ENCODE data around the gene CNGB1.

CNGB1 gene

GRCh38 chr16:57970319-57970718 lies 609 bp downstream of the CNGB1 start:
- DNase-seq: no peak

DNA sequence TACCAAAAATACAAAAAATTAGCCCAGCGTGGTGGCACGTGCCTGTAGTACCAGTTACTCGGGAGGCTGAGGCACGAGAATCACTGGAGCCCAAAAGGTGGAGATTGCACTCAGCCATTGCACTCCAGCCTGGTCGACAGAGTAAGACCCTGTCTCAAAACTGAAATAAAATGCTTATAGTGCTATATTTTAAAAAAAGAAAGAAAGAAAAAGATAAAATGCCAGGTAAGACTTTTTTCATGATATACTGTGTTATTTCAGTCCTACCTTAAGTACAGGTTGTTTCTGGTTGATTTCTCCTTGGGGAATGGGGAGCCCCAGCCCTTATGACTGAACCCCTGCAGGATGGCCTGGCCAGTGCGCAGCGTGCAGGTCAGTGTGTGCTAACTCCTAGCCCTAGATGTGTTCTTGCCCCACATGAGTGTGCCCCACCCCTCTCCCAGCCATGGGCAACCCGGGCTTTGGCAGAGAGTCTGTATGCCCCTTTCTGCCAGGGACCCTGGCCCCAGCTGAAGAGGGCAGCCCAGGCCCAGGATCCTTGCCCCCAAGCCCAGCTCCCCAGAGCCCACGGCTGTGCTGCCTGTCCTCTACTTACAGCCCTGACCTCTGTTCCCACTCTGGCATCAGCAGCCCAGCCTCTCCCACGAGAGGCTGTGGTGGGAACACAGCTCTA lies 1.3 kb downstream of the CNGB1 start:
- DNase-seq: no peak

GRCh38 chr16:57967916-57968315 lies 3.0 kb downstream of the CNGB1 start:
- no peak for DNase-seq

- no peak for DNase-seq
Measured at GRCh38 chr16:57966986-57967385, 3.9 kb downstream of the CNGB1 start.

GRCh38 chr16:57966204-57966771 lies 4.6 kb downstream of the CNGB1 start:
- DNase-seq: no peak

GRCh38 chr16:57964157-57964700 lies 6.7 kb downstream of the CNGB1 start:
- DNase-seq: no peak

DNA sequence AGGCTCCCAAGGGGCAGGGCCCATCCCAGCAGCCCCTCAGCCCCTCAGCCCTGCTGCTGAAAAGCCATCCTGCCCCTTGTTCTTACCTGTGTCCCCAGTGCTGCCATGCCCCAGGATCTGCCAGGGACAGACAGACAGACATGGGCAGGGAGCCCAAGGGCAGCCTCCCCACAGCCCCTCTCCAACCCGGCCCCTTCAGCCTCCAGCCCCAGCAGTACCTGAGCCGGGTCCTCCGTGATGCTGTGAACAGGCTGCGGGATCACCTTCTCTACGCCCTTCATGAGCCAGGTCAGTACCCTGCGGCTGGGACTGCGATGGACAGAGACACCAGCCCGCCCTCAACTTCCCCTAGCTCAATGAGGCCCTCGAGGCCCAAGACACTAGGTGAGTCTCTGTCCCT lies 8.2 kb downstream of the CNGB1 start:
- no peak for DNase-seq

DNA sequence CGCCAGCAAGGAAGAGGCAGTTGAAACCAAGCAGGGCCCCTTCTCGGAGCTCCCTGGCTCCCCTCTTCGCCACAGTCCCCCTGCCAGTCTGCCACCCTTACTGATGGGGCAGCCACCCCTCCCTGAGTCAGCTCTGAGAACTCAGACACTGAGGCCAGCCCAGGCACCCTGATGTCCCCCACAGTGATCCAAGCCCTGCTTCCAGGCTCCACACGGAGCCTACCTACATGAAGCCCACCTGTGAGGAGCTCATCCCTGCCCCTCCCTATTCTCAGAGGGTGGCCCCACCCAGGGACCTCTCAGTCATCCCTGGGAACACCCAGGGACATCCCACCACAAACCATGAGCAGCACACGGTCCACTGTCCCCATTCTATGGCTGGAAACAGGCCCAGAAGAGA lies 8.9 kb downstream of the CNGB1 start:
- no peak for DNase-seq

DNA sequence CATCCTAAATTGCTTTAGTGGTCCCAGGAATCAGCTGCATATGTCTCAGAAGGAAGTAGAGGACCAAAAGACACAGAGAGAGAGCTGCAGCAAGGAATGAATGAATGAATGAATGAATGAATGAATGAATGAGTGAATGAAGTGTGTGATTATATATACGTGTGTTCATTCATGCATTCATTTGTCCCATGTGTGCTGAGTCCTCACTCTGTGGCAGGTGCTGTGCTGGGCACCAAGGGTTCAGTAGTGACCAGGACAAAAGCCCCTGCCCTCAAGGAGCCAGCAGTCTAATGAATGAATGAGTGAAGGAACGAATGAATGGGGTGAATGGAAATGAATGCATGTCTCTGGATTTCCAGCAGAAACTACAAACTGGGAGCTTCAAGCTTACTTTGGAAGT lies 9.4 kb downstream of the CNGB1 start:
- no peak for DNase-seq

- DNase-seq: no peak
Measured at GRCh38 chr16:57960826-57961472, 10.0 kb downstream of the CNGB1 start.

DNA sequence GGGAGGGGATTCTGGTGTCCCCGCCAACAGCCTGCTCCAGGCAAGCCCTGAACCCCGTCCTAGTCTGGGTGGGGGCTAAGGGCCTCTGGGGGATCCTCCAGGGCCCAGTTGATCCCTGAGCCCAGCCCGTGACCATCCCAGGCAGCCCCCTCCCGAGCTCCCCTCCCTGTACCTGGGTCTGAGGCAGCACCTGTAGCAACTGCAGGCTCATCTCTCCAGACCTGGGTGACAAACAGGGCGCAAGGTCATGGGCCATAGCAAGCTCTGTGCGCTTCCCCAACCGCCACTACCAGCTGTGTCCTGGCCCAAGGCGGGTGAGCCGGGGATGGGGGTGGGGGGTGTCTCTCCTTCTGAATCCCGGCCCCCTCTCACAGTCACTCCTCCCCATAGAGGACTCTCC lies 10.6 kb downstream of the CNGB1 start:
- no peak for DNase-seq

GRCh38 chr16:57959804-57960203 lies 11.1 kb downstream of the CNGB1 start:
- DNase-seq: no peak

GRCh38 chr16:57959121-57959520 lies 11.8 kb downstream of the CNGB1 start:
- no peak for DNase-seq

DNA sequence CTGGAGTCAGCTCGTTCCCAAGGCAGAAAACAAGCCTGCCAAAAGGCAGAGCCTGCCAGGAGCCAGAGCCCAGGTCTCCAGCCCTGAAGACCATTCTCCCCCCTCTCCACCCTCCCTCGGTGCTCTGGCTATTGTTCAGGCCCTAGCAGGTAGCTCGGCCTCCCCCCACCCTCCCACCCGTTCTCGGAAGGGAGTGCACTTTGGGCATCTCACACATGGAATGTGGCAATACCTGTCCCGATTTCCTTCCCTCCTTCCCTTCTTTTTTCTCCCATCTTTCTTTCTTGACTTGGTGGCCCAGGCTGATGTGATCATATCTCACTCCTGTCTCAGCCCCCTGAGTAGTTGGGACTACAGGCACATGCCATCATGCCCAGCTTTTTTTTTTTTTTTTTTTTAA lies 12.4 kb downstream of the CNGB1 start:
- DNase-seq: no peak

DNA sequence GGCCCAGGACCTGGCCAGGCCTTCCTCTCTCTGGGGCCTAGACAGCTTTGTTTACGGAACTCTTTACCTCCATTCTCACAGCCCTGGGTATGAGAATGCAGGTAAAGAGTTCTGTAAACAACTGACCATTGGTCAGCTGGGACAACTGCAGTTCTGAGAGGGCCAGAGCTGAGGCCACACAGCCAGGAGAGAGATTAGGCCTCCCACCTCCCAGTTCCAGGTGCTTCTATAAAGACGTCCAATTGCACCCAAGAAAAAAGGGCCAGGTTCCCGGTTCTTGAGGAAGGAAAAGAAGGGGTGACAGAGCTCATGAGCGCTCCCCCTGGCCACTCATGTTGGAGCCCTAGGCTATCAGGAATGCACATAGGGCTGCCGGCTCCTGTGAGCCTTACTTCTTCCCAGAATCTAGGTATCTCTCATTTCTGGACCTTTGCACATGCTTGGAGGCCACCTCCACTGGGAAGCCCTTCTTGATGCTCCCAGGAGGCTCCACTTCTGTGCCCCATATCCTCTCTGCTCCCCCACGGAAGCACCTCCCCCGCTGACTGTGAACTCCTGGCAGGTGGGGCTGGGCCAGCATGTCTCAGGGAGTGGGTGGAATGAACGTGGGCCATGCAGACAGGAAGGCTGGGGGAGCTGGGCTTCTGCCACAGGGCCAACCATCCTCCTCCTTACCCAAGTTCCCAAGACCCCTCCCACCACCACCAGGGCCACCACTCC lies 13.1 kb downstream of the CNGB1 start:
- DNase-seq: no peak

- no peak for DNase-seq
Measured at GRCh38 chr16:57956924-57957672, 13.8 kb downstream of the CNGB1 start.

DNA sequence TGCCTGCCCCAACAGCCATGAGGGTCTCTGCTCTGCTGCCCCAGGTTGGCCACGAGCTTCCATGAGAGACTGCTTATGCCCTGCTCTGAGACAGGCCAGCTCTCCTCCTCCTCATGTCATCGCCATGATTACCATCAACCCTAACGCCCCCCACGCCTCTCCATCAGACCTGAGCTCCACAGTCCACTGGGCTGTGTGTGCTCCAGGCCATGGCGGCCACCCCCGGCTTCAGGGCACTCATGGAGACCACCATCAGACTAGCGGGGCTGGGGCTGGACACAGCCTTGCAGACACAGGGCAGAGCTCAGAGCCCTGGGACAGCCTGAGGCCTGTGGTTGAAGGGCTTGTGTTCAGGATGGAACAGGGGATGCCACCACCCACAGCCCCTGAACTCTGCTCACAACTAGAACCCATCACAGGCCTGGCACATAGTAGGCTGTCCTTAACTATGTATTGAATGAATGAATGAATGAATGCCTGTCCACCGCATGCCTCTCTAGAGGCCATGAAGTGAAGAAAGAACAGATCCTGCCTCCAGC lies 14.6 kb downstream of the CNGB1 start:
- DNase-seq: no peak

GRCh38 chr16:57955572-57956188 lies 15.2 kb downstream of the CNGB1 start:
- DNase-seq: no peak

DNA sequence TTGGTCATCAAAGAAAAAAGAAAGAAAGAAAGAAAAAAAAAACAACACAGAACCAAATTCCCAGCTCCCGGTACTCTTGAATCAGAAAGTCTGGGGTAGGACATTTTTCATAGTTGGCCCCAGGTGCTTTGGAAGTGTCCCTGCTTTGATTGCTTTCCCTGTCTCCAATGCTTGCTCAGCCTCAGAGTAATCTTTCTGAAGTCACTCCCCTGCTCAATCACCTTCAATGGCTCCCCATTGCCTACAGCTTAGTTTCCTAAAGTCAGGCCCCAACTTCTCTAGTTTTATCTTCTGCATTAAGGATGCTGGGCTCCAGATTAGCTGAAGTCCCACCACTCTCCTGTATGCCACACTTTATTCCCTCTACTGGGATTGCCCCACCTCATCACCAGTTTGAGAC lies 17.1 kb downstream of the CNGB1 start:
- no peak for DNase-seq

DNA sequence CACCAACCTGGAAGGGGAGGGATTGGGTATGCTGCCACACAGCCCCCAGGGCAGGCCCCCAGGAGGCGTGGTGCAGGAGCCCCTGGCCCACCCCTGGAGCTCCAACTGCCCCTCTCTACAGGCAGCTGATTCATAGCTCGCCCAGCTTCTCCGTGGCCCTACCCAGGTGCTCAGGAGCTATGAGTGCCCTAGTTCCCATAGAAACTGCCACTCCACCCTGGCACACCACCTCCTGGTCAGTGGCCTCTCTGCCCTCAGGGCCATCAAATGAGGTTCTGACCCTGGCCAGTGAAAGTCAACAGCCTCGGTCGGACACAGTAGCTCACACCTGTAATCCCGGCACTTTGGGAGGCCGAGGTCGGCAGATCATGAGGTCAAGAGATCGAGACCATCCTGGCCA lies 18.0 kb downstream of the CNGB1 start:
- DNase-seq: no peak

GRCh38 chr16:57951204-57951960 lies 19.5 kb downstream of the CNGB1 start:
- no peak for DNase-seq
